ENCODE measurements around the gene USH1G. TPM values are rescaled to one million over a fixed set of nuclear protein-coding genes. Genes with fewer than 3 reads are reported as not detected.

Gene USH1G
- total RNA-seq, 4 donors from 2014 or later: 0.27 to 0.32 TPM; not detected in 2

DNA sequence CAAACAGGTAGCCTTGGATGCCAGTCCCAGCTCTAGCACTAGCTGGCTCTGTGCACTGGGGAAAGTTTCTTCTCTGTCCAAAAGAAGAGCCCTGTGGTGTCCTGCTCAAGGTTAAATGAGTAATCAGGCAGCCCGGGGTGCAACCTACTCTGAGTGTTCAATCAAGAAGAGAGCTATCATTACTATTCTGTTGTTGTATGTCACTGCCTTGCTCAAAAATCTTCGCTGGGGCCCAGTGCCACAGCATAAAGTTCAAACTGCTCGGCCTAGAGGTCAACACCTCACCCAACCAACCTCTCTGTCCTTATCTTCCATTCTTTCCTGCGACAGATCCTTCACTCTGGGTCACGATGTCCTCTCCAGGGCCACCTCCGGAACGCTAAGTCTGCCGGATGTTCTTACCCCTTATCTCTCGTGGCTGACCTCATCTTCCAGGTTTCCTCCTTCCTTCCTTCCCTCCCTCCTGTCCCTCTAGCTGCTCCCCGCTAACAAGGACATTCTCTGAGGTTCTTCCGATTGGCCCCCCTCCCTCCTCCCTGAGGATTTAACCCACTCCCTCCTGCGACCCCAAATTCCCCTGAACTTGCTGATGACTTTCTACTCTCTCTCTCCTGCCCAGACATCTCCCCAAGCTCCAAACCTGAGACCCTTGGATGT is 54.7 kb downstream of the USH1G start:
- in situ Hi-C loops (cut with MboI; ENCODE audit: low pct_ligation_motif_present in 1 of 4, low pct_unique_long_range_greater_than_20kb in 1 of 4, low sequenced_read_pairs in 3 of 4): loop anchor here in 3 of 4 donors (5.0 to 25.0 kb wide), 3 partner anchors 74 to 131 kb away; partner anchors contain the start of genes NHERF1 (in 2 of the 3) and RAB37 (in 2 of the 3)
- whole genome bisulfite sequencing, 2 donors (ENCODE audit: low coverage in 1 of 2): 86 to 91% methylated on average over 11 to 12 of the region's 12 CpGs
- intact Hi-C loops (cut with DNase I; ENCODE audit: low total_unique reads): no loop called here

DNA sequence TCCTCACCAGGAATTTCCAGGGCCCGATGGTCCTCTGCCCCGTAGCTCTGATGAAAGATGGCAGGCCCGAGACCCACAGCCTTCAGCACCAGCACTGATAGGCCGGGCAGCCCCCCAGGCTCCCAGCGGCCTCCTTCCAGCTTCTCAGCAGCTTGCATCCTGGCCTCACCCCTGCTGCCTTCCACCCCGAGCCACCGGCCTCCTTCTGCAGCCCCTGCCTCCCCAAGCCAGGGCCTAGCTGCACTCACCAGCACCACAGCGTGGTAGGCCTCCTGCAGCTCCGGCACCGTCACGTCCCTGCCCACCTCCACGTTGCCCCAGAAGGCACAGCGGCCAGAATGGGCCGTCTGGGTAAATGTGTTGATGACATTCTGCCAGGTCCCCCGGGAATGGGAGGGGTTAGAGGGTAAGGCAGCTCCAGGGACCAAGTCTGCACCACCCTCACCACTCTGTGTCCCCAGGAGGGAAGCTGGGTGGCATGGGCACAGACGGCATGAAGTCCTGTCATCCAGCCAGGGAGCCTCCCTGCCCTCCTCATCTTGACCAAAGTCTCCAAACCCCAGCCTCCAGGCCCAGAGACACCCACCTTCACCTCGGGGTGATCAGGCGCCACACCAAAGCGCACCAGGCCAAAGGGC is 56.7 kb downstream of the USH1G start:
- WGBS, 2 donors (ENCODE audit: low coverage in 1 of 2): 82% methylated on average over 19 of the region's 19 CpGs; no CpG with 5 or more reads in 1 of the 2 donors
- no peak for DNase-seq
- peaks cover 0 to 9% (median 8%) of the 10 kb centered on the region in 4 donors for H3K4me1 ChIP-seq
- peaks cover 12% of the 10 kb centered on the region for H3K27me3 ChIP-seq
- no peaks in the 10 kb centered on the region for H3K9me3 ChIP-seq
- no peaks in the 10 kb centered on the region for H3K36me3 ChIP-seq
- intact Hi-C loops (cut with DNase I; ENCODE audit: low total_unique reads): no loop called here
- H3K4me3 ChIP-seq: no peak overlapping the region
- TF ChIP-seq EP300 (IDR thresholded peaks at IDR 0.05; ENCODE audit: low read depth): no peak
- TF ChIP-seq POLR2A (IDR thresholded peaks at IDR 0.05): no peak
- TF ChIP-seq POLR2AphosphoS5 (IDR thresholded peaks at IDR 0.05): no peak
- TF ChIP-seq, protein P1, sequence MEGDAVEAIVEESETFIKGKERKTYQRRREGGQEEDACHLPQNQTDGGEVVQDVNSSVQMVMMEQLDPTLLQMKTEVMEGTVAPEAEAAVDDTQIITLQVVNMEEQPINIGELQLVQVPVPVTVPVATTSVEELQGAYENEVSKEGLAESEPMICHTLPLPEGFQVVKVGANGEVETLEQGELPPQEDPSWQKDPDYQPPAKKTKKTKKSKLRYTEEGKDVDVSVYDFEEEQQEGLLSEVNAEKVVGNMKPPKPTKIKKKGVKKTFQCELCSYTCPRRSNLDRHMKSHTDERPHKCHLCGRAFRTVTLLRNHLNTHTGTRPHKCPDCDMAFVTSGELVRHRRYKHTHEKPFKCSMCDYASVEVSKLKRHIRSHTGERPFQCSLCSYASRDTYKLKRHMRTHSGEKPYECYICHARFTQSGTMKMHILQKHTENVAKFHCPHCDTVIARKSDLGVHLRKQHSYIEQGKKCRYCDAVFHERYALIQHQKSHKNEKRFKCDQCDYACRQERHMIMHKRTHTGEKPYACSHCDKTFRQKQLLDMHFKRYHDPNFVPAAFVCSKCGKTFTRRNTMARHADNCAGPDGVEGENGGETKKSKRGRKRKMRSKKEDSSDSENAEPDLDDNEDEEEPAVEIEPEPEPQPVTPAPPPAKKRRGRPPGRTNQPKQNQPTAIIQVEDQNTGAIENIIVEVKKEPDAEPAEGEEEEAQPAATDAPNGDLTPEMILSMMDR (IDR thresholded peaks at IDR 0.05): no peak
- H3K27ac ChIP-seq: no peak overlapping the region
- in situ Hi-C loops (cut with MboI; ENCODE audit: low pct_ligation_motif_present in 1 of 4, low pct_unique_long_range_greater_than_20kb in 1 of 4, low sequenced_read_pairs in 3 of 4): loop anchor here in 3 of 4 donors (5.0 to 25.0 kb wide), 3 partner anchors 72 to 129 kb away; partner anchors contain the start of genes NHERF1 (in 2 of the 3) and RAB37 (in 2 of the 3)

More for the DNA sequence above, 54.7 kb downstream of the USH1G start:
- TF ChIP-seq POLR2A (IDR thresholded peaks at IDR 0.05) (no peak), EP300 (IDR thresholded peaks at IDR 0.05; ENCODE audit: low read depth) (no peak), POLR2AphosphoS5 (IDR thresholded peaks at IDR 0.05) (no peak)
- TF ChIP-seq, protein P1 (IDR thresholded peaks at IDR 0.05): no peak
- no peak overlapping the region for H3K27ac ChIP-seq
- no peaks in the 10 kb centered on the region for H3K36me3 ChIP-seq
- no peaks in the 10 kb centered on the region for H3K27me3 ChIP-seq
- no peaks in the 10 kb centered on the region for H3K9me3 ChIP-seq
- H3K4me3 ChIP-seq: no peak overlapping the region
- H3K4me1 ChIP-seq: peaks cover 2 to 11% (median 9%) of the 10 kb centered on the region in 4 donors
- DNase-seq: no peak

Other genes starting within 250 kb of the USH1G start
- 10 to 100 TPM in 1 of 4 donors, 1 to 10 TPM in 2, under 1 TPM in 1; 0.40 to 37.8 (median 3.7) TPM for gene CD300LF, start 210.3 kb downstream of the USH1G start, total RNA-seq
- gene RAB37, start 186.0 kb downstream of the USH1G start, total RNA-seq: 10 to 100 TPM in 1 of 4 donors, 1 to 10 TPM in 2, not detected in 1; 5.2 to 10.5 (median 5.4) TPM
- 100 to 1,000 TPM; 118 to 463 (median 233) TPM for gene NHERF1, start 174.6 kb downstream of the USH1G start, total RNA-seq
- gene NAT9, start 146.9 kb downstream of the USH1G start, total RNA-seq: 10 to 100 TPM; 18.3 to 34.4 (median 27.6) TPM
- under 1 TPM in 2 of 4 donors, not detected in 2; 0.27 to 0.40 TPM for gene GRIN2C, start 63.4 kb downstream of the USH1G start, total RNA-seq
- gene FDXR, start 50.3 kb downstream of the USH1G start, total RNA-seq: 10 to 100 TPM in 2 of 4 donors, 1 to 10 TPM in 2; 5.8 to 16.2 (median 10.4) TPM
- 10 to 100 TPM in 1 of 4 donors, 1 to 10 TPM in 1, under 1 TPM in 1, not detected in 1; 0.64 to 25.8 (median 3.7) TPM for gene FADS6, start 29.6 kb downstream of the USH1G start, total RNA-seq
- 10 to 100 TPM in 3 of 4 donors, 1 to 10 TPM in 1; 3.4 to 99.1 (median 62.6) TPM for gene OTOP2, start 1.0 kb upstream of the USH1G start, total RNA-seq
- 1 to 10 TPM in 2 of 4 donors, not detected in 2; 1.6 to 3.8 TPM for gene OTOP3, start 12.6 kb upstream of the USH1G start, total RNA-seq
- gene HID1, start 49.5 kb upstream of the USH1G start, total RNA-seq: 100 to 1,000 TPM in 1 of 4 donors, 10 to 100 TPM in 3; 30.2 to 221 (median 50.7) TPM
- 1 to 10 TPM; 2.0 to 5.6 (median 3.6) TPM for gene CDR2L, start 64.4 kb upstream of the USH1G start, total RNA-seq
- 10 to 100 TPM in 2 of 4 donors, under 1 TPM in 1, not detected in 1; 1.00 to 41.3 (median 37.4) TPM for gene MRPL58, start 89.4 kb upstream of the USH1G start, total RNA-seq
- 100 to 1,000 TPM in 3 of 4 donors, 10 to 100 TPM in 1; 75.2 to 373 (median 245) TPM for gene ATP5PD, start 123.7 kb upstream of the USH1G start, total RNA-seq
- gene KCTD2, start 124.0 kb upstream of the USH1G start, total RNA-seq: 10 to 100 TPM; 14.5 to 24.7 (median 19.7) TPM
- gene SLC16A5, start 164.7 kb upstream of the USH1G start, total RNA-seq: 10 to 100 TPM; 65.9 to 94.6 (median 79.5) TPM
- gene ARMC7, start 186.7 kb upstream of the USH1G start, total RNA-seq: 10 to 100 TPM in 3 of 4 donors, 1 to 10 TPM in 1; 8.2 to 41.1 (median 21.4) TPM
- gene NT5C, start 208.5 kb upstream of the USH1G start, total RNA-seq: 100 to 1,000 TPM; 162 to 247 (median 208) TPM
- gene JPT1, start 231.3 kb upstream of the USH1G start, total RNA-seq: 100 to 1,000 TPM in 3 of 4 donors, 10 to 100 TPM in 1; 61.7 to 293 (median 219) TPM

All from transverse colon (tissue), 4 donors.